NCI-H128 (cell line): ENCODE results near the gene FILIP1L.

Experiments used
- DNase-seq: peaks from one replicate; lab custom pipeline; 2025; ENCODE audit not compliant: unreplicated experiment; lab: John Stamatoyannopoulos, UW

The FILIP1L gene

GRCh38 chr3:99981138-99981537, 133.2 kb downstream of the FILIP1L start:
- DNase-seq, result no peak

- DNase-seq, result no peak
Measured at GRCh38 chr3:99980606-99981005, 133.7 kb downstream of the FILIP1L start.

GRCh38 chr3:99978221-99978620, 136.1 kb downstream of the FILIP1L start:
- no peak for DNase-seq

GRCh38 chr3:99976584-99976983, 137.7 kb downstream of the FILIP1L start:
- DNase-seq, result no peak

- DNase-seq, result no peak
Measured at GRCh38 chr3:99974989-99975388, 139.3 kb downstream of the FILIP1L start.

- DNase-seq, result no peak
Measured at GRCh38 chr3:99972380-99973104, 141.8 kb downstream of the FILIP1L start.

GRCh38 chr3:99971761-99972160, 142.5 kb downstream of the FILIP1L start:
- DNase-seq, result no peak

GRCh38 chr3:99970198-99970597, 144.1 kb downstream of the FILIP1L start:
- DNase-seq, result no peak

GRCh38 chr3:99969136-99969535, 145.2 kb downstream of the FILIP1L start:
- DNase-seq, result no peak

GRCh38 chr3:99967796-99968195, 146.5 kb downstream of the FILIP1L start:
- DNase-seq, result no peak

- no peak for DNase-seq
Measured at GRCh38 chr3:99966662-99967416, 147.5 kb downstream of the FILIP1L start.

GRCh38 chr3:99965681-99966408, 148.5 kb downstream of the FILIP1L start:
- no peak for DNase-seq

GRCh38 chr3:99965077-99965476, 149.2 kb downstream of the FILIP1L start:
- no peak for DNase-seq

- no peak for DNase-seq
Measured at GRCh38 chr3:99962703-99963102, 151.6 kb downstream of the FILIP1L start.

- DNase-seq, result no peak
Measured at GRCh38 chr3:99961756-99962515, 152.4 kb downstream of the FILIP1L start.

GRCh38 chr3:99960941-99961340, 153.4 kb downstream of the FILIP1L start:
- no peak for DNase-seq

- DNase-seq, result no peak
Measured at GRCh38 chr3:99960123-99960878, 154.0 kb downstream of the FILIP1L start.

- DNase-seq, result no peak
Measured at GRCh38 chr3:99958222-99958912, 155.9 kb downstream of the FILIP1L start.

- DNase-seq, result no peak
Measured at GRCh38 chr3:99957151-99957796, 157.0 kb downstream of the FILIP1L start.
